ENCODE measurements around the gene SLC35C1. TPM values are rescaled to one million over a fixed set of nuclear protein-coding genes. Genes with fewer than 3 reads are reported as not detected.

The SLC35C1 gene
- total RNA-seq, 1 experiment from 2014 or later, result 8.9 TPM

- H2BK5ac ChIP-seq (ENCODE audit: insufficient read length, low read length), result no peak overlapping the region
- no peak overlapping the region for H2AK5ac ChIP-seq (ENCODE audit: insufficient read length, low read length)
- H4K5ac ChIP-seq (ENCODE audit: insufficient read length, low read depth, low read length), result no peak overlapping the region
- no peak overlapping the region for H3K14ac ChIP-seq (ENCODE audit: insufficient read depth, low read length)
- no peak overlapping the region for H2BK120ac ChIP-seq (ENCODE audit: low read depth, low read length, poor library complexity, severe bottlenecking)
- no peak overlapping the region for H4K91ac ChIP-seq (ENCODE audit: insufficient read length, low read depth, low read length)
- no peak overlapping the region for H2AFZ ChIP-seq (ENCODE audit: low read length)
- H3K9ac ChIP-seq (ENCODE audit: extremely low read depth, insufficient read length, low read length), result no peak overlapping the region
- H3K9me3 ChIP-seq (ENCODE audit: control insufficient read depth, low read depth, low read length), result no peaks in the 10 kb centered on the region
- H3K4me2 ChIP-seq (ENCODE audit: insufficient read depth, insufficient read length, low read length), result no peak overlapping the region
- H3K23me2 ChIP-seq (ENCODE audit: insufficient read length, low read depth, low read length, poor library complexity, severe bottlenecking), result no peaks in the 10 kb centered on the region
- H3K79me2 ChIP-seq (ENCODE audit: insufficient read depth, low read length), result no peaks in the 10 kb centered on the region
- Mint-ChIP-seq H3K27me3 (ENCODE audit: low read depth) (peaks cover 24% of the 10 kb centered on the region), H3K9me3 (no peaks in the 10 kb centered on the region), H3K36me3 (ENCODE audit: insufficient read depth in 1 of 3, low read depth in 3 of 3) (no peaks in the 10 kb centered on the region; a peak in 1 of 7 replicates), H3K4me1 (peaks cover 11 to 20% of the 10 kb centered on the region in 2 experiments), H3K27ac (no peak overlapping the region), H3K4me3 (no peak overlapping the region)
- H3K4ac ChIP-seq (ENCODE audit: low read depth, low read length), result no peak overlapping the region
- H3K27ac ChIP-seq (ENCODE audit: insufficient read length, low read depth, low read length), result no peak overlapping the region
- H3K18ac ChIP-seq (ENCODE audit: insufficient read length, low read depth, low read length), result no peak overlapping the region
- WGBS (ENCODE audit: extremely low coverage, insufficient read length, low lambda C conversion rate), result no CpG with 5 or more reads among the region's 4 CpGs
- TF ChIP-seq CTCF (conservative IDR thresholded peaks at IDR 0.05), result no peak
- no peak overlapping the region for H4K8ac ChIP-seq (replicated peaks; ENCODE audit: insufficient read length, low read depth, low read length)
- H4K20me1 ChIP-seq (ENCODE audit: control insufficient read depth, insufficient read depth, insufficient read length), result no peaks in the 10 kb centered on the region
- no peak overlapping the region for H2BK12ac ChIP-seq (ENCODE audit: insufficient read length, low read depth, low read length)
- H3K4me1 ChIP-seq (ENCODE audit: insufficient read depth, low read length), result no peaks in the 10 kb centered on the region; the same call in 1 of the 2 replicates
- H3T11ph ChIP-seq (ENCODE audit: low read length), result no peak overlapping the region
- no peak overlapping the region for H3K23ac ChIP-seq (ENCODE audit: insufficient read length, low read depth, low read length)
- H3K27me3 ChIP-seq (ENCODE audit: insufficient read depth, low read length), result no peaks in the 10 kb centered on the region
- H3K79me1 ChIP-seq (ENCODE audit: insufficient read depth, low read depth, low read length, poor library complexity, severe bottlenecking), result no peaks in the 10 kb centered on the region
- no peak overlapping the region for H2BK20ac ChIP-seq (ENCODE audit: low read depth, low read length, poor library complexity, severe bottlenecking)
- no peak for DNase-seq
- no peak overlapping the region for H3K56ac ChIP-seq (ENCODE audit: insufficient read length, low read depth, low read length)
- H2BK15ac ChIP-seq (ENCODE audit: low read depth, low read length), result no peak overlapping the region
Measured at GRCh38 chr11:45827123-45827522, 22.2 kb downstream of the SLC35C1 start.

Measured in H9 (cell line).